HG02588 (cell line): Measurements from ENCODE around the gene SNX13.

Source experiments
- ATAC-seq: cut with Tn5 transposase; IDR thresholded peaks from one replicate; pipeline ENCODE4 v1.9.1; 2021; ENCODE audit warnings: mild to moderate bottlenecking, moderate library complexity; ENCODE audit not compliant: unreplicated experiment

SNX13 gene

GRCh38 chr7:17792075-17792936, 148.0 kb downstream of the SNX13 start:
- ATAC-seq, result no peak

DNA sequence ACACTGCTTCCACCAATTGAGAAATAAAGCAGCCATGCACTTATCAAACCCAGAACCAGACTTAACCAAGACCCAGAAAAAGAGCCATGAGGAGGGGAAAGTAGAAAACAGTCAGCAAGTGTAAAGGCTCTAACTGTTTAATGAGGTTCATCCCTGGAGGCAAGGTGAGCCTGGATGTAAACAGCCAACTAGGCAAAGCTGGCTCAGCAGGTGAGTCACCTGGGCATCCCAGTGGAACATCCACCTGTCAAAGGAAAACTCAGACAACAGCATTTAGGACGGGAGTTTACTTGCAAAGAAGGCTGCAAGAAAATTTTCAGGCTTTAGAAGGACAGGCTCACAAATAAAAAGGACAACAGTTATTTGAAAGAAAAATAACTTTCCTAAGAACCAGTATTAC, 153.0 kb downstream of the SNX13 start:
- ATAC-seq, result no peak

DNA sequence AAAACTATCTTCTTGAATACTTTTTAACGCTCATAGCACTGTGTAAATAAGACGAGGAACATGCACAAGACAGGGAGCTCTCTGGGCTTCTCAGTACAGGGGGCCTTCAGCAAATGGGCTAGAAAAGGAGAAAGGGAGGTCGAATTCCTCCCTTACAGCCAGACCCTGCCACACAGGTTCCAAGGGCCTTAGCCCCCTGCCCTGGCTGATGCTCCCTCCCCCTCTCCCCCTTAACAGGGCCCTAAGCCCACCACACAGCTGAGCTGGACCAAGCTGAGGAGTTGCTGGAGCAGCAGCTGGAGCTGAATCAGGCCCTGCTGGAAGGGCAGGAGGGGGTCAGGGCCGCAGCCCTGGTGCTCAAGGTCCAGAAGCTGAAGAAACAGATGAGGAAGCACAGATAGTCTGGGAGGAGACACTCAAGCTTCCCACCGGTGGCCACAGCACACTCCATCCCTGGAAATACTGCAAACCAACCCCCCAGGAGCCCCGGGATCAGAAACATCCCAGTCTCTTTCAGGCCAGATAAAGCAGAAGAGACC, 153.9 kb downstream of the SNX13 start:
- no peak for ATAC-seq

- no peak for ATAC-seq
These were observed 158.1 kb downstream of the SNX13 start for GRCh38 chr7:17782216-17782549.

DNA sequence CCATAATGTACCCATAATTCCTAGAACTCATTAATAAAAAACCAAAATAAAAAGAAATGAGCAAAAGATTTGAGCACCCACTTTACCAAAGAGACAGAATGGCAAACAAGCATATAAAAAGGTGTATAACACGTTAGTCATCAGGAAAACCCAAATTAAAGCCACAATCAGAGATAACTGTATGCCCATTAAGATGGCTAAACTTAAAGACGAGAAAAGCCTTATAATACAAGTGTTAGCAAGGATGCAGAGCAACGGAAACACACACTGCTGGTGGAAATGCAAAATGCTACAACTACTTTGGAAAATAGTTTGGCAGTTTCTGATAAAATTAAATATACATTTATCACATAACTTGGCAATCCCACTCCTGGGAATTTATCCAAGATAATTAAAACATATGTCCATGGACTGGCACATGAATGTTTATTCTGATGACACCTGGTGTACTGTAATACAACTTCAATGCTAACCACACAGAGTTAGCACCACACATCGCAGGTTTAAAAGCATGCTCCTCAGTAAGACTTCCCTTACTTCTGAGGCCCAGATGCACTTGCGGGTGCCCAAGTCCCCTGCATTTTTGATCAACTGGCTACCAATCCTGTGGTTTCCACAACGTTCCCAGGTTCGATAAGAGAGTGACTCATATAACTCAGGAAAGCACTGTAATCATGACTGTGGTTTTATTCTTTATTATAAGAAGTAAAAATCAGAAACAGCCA, 158.6 kb downstream of the SNX13 start:
- ATAC-seq, result no peak

DNA sequence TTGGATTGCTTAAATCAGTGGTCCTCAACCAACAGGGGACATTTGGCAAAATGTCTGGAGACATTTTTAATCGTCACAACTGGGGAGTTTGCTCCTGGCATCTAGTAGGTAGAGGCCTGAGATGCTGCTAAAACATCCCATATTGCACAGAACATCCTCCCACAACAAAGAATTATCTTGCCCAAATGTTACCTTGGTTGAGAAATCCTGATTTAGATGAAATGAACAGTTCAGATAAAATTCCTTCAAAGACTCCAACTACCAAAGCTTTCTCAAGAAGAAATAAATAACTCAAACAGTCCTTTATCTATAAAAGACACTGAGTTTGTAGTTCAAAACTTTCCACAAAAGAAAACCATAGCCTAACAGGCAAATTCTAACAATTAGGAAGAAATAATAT, 160.9 kb downstream of the SNX13 start:
- ATAC-seq, result no peak

GRCh38 chr7:17774716-17775288, 165.5 kb downstream of the SNX13 start:
- no peak for ATAC-seq

DNA sequence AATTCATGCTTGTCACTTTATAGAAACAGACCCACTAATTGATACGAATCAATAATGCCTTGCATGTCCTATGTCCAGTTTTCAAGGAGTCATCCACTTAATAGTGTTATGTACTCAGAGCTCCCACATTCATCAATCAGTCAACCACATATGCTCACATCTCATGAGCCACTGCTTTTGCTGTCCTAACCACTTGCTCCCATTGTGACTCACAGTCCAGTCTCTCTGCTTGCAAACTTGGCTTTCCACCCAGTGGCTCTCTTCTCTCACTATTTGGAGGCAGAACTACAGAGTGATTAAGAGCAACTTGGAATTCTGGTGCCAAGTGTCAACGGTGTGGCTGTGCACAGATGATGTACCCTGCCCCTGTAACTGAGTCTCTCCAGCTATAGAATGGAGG, 166.0 kb downstream of the SNX13 start:
- no peak for ATAC-seq

GRCh38 chr7:17773289-17773626, 167.0 kb downstream of the SNX13 start:
- ATAC-seq, result no peak

DNA sequence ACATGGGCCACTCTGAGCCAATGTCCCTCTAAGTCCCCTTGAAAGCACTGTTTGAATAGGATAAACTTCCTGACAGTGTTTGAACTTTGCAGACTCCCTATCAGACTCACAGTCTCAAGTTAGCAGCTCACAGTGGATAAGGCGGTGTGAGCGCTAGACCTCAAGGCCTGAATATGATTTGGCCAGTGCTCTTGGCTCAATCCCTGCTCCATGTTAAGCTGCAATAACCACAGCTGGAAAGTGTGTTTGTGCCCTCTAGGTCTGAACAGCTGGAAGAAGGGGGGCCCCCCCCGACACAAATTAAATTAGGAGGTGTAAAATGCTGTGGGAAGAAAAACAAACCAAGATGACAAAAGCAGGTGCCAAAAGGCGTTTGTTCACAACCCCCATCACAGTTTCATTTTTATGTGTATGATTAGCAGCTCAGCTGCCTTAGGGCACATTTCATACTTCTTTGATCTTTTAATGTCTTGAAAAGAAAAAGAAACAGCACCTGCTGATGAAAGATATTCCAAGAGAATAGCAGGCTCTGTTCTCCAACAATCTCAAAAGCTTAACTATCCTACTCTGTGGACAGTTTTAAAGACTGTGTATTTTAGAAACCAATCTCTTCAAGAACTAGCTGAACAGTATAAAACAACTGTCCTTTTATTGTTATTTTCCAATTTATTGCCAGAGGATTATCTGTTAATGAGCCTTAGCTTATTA, 167.6 kb downstream of the SNX13 start:
- no peak for ATAC-seq

DNA sequence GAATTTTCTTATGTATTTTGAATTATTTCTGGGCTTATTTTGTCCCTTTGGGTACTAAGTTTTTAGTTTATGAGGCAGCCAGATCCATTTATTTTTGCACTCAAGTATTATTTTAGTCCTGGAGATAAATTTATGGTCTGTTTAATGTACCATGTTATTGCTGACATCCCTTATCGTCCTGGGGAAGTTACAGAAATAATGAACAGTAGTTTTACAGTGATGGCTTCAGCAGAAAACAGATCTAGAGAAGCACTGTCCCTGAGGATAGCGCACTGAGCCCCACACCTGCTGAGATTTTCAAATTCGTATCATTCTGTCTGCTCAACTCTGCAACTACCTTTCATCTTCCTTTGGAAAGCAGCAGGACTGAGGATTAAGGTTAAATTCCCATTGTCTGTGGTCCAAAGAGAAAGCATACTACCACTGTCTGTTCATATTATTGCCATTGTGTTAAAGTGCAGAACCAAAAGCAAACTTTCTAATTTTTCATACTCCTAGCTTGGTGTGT, 168.3 kb downstream of the SNX13 start:
- ATAC-seq, result no peak

DNA sequence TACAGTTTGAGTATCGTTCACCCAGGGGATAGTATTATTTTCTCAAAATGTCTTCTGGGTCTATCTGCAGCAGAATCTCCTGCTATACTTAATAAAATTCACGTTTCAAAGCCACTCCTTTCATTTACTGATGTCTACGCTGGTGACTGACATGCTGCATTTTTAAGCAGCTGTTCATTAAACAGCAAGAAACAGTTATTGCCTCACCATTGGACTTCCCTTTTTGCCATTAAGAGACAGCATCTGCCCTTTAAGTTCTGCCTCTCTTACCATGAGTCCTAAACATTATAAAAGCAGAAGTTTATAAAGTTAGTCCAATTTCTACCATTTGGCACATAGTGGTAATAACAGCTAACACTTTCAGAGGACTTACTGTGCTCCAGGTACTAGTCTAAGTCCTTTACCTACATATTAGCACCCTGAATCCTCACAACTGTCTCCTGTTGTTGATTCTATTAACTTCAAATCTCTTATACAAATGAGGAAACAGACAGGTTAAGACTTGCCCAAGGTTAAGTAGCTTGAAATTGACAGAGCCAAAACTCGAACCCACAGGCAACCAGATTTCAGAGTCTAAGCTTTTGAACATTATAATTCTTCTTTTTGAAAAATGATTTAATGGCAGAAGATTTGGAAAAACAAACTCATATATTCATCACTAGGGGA, 169.5 kb downstream of the SNX13 start:
- ATAC-seq, result no peak

GRCh38 chr7:17769918-17770317, 170.4 kb downstream of the SNX13 start:
- ATAC-seq, result peak; percentile 63

GRCh38 chr7:17758008-17758407, 182.3 kb downstream of the SNX13 start:
- ATAC-seq, result no peak

DNA sequence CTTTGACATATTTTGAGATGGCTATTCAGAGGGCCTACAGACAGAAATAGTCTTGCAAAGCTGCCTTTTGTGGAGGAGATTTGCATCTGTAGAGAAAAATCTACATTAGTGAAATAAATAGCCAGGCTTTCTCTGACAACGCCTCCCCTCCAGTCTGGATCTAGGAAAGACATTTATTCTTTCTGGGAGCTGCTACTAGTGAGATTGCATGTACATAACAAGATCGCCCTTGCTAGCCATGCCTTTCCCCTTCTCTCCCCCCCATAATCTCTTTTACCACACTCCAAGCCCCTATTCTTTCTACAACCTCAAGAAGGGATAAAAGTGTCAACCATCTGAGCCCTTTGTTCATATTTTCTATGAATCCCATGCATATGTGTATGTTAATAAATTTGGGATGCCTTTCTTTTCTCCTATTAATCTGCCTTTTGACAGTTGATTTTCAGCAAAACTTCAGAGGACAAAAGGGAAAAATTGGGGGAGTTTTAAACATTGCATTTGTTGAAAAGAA, 194.2 kb downstream of the SNX13 start:
- no peak for ATAC-seq

GRCh38 chr7:17745610-17746009, 194.7 kb downstream of the SNX13 start:
- ATAC-seq, result no peak

DNA sequence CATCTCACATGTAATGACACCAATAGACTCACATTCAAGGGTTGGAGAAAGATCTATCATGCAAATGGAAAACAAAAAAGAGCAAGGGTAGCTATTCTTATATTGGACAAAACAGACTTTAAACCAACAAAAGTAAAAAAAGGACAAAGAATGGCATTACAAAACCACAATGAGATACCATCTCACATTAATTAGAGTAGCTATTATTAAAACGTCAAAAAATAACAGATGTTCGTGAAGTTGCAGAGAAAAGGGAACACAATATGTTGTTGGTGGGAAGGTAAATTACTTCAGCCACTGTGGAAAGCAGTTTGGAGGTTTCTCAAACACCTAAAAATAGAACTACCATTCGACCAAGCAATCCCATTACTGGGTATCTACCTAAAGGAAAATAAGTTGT, 197.0 kb downstream of the SNX13 start:
- ATAC-seq, result no peak

- no peak for ATAC-seq
These were observed 198.9 kb downstream of the SNX13 start for GRCh38 chr7:17741426-17741825.
